NB4 (cell line): ENCODE data around the gene DUSP5.

Experiments used
- DNase-seq: peaks from one replicate; pipeline ENCODE4 v3.0.0; 2010; ENCODE audit warnings: low read depth
- H3K4me3 ChIP-seq: one replicate; pipeline ENCODE4 v1.5.1; 2011; ENCODE audit warnings: mild to moderate bottlenecking, low read depth, low read length, moderate library complexity
- MYC ChIP-seq: IDR thresholded peaks from 2 replicates; pipeline ENCODE4 v1.6.1; 2011; ENCODE audit warnings: low read depth, low read length
- POLR2A ChIP-seq: IDR thresholded peaks from 2 replicates; pipeline ENCODE4 v1.6.1; 2011; ENCODE audit warnings: mild to moderate bottlenecking; ENCODE audit not compliant: insufficient read length; ENCODE audit errors: extremely low read depth
- TF ChIP-seq, protein P1 (sequence below): IDR thresholded peaks from 2 replicates; pipeline ENCODE4 v1.6.1; 2011; ENCODE audit warnings: low read depth, low read length
- TF ChIP-seq, protein P2 (sequence below): IDR thresholded peaks from one replicate; pipeline ENCODE4 v1.5.1; 2012; ENCODE audit warnings: low read depth, low read length

Gene DUSP5

DNA sequence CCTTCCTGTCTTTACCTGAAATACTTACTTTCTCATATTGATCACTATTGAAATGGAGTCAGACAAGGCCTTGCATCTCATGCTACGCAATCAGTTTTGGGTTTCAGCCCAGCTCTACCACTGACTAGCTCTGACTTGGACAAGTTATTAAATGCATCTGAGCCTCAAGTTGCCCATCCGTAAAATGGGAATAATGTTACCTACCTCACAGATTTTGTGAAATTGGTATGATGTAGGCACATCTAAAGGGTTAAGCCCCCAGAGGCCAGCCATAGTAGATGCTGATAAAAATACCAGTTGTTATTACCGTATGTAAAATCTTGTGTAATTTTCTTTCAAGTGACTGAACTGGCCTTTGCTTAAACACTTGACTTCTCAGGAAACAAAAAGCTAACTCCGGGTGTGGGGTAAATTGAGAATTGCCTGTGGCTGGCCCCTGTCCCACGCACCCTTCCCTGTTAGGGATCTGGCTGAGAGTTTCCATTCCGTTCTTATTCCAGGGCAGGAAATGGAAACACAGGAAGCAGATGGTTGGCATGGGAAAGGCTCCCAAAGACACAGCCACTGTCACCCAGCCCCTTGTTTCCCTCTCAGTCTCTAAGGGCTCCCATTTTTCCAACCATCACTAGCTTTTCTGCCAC lies 7.5 kb downstream of the DUSP5 start:
- TF ChIP-seq, protein P1, sequence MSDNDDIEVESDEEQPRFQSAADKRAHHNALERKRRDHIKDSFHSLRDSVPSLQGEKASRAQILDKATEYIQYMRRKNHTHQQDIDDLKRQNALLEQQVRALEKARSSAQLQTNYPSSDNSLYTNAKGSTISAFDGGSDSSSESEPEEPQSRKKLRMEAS, result no peak
- TF ChIP-seq MYC, result no peak
- TF ChIP-seq POLR2A, result no peak
- TF ChIP-seq, protein P2, sequence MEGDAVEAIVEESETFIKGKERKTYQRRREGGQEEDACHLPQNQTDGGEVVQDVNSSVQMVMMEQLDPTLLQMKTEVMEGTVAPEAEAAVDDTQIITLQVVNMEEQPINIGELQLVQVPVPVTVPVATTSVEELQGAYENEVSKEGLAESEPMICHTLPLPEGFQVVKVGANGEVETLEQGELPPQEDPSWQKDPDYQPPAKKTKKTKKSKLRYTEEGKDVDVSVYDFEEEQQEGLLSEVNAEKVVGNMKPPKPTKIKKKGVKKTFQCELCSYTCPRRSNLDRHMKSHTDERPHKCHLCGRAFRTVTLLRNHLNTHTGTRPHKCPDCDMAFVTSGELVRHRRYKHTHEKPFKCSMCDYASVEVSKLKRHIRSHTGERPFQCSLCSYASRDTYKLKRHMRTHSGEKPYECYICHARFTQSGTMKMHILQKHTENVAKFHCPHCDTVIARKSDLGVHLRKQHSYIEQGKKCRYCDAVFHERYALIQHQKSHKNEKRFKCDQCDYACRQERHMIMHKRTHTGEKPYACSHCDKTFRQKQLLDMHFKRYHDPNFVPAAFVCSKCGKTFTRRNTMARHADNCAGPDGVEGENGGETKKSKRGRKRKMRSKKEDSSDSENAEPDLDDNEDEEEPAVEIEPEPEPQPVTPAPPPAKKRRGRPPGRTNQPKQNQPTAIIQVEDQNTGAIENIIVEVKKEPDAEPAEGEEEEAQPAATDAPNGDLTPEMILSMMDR, result no peak
- no peak overlapping the region for H3K4me3 ChIP-seq
- no peak for DNase-seq

DNA sequence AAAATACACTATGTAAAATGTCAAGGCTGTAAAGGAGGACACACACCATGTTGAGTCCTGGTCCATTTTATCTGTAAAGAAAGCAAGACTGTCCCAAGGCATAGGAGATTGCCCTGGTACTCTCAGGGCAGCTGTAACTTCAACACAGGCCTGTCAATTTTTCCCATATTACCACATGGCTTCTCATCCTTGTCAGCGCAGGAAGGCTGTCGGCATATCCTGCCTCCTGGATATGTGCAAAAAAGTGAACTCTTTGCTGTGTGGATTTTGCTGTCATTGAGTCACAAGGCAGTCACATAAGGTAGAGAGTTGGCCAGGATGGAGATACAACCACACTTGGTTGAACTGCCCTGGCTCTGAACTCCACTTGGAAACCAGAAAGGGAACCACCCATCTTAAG lies 8.7 kb downstream of the DUSP5 start:
- no peak for DNase-seq
- H3K4me3 ChIP-seq, result no peak overlapping the region
- TF ChIP-seq MYC (no peak), POLR2A (no peak)
- TF ChIP-seq, protein P2, result no peak
- TF ChIP-seq, protein P1, result no peak

DNA sequence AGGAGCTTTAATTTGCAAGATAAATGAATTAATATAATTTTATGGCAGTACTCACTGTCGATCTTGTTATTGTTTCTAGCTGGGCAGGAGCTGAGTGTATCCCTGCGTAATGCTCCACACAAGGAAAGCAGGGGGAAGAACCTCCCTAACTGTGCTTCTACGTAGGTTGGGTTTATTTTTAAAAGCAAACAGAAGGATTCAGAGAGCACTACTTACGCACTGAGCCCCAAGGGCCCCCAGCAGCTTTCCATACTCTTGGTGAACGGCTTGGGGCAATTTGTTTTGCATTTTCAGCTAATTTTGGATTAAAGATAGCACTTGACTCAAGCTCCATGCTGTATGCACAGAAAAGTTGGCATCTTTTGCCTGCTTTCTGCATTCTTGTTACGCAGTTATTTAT lies 9.6 kb downstream of the DUSP5 start:
- no peak for DNase-seq
- no peak overlapping the region for H3K4me3 ChIP-seq
- TF ChIP-seq, protein P2, result no peak
- TF ChIP-seq POLR2A (no peak), MYC (no peak)
- TF ChIP-seq, protein P1, result no peak

DNA sequence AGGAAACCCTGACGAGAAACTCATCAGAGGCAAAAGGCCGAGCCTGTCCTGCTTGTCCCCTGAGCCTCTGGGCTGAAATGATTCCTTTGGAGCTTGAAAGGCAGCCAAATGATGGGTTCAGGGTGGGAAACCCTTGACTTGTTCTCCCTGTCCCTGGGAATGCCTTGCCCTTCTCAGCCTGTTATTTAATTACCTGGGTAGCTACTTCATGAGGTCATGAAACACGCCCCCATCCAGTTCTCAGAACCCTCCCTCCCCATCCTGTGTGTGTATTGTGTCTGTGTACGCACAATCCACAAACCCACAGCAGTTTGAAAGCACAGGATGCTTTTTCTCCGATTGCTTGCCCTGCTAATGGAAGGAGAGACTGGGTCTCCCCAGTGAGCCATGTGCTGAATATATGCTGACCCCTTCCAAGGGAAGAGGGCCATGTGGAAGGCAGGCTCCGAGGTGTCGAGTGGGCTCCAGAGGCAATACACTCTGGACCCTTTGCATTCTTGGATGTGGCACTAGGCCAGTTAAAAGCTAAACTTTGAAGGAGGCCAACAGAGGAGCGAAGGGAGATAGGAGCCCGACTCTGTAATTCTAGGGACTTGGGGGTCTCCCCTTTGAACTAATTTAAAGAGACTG lies 10.6 kb downstream of the DUSP5 start:
- DNase-seq, result no peak
- TF ChIP-seq POLR2A, result no peak
- TF ChIP-seq, protein P1, result no peak
- no peak for TF ChIP-seq MYC
- TF ChIP-seq, protein P2, result no peak

DNA sequence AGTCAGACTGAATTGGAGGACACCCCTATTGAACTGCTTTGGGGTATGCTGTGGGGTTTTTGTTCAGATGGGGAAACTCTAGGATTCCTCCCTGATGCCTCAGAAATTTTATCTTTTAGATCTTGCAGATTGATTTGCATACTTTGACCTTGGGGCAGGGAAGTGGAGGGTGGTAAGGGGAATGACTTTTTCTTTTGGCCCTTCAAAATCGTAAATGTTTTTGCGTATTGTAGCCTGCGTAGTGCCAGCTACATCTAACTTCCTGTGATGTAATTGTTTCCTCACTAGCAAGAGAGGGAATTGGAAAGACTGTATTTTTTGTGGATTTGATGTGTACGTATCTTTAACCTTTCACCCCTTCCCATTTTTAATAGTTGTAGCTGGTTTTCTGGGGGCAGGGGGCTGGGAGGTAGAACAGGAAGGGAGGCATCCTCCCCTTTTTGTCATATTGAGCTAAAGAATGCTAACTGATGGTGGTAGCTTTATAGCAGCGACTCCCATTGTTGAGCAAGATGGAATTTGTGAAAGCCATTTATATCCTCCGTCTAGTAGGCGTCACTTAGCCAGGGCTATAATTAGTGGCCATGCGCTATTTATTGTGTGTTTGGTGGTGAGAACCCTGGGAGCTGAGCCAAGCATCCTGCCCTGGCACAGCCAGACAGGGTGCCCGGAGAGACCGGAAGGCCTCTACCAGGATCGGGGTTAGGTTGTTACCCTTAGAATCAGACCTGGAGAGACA lies 11.3 kb downstream of the DUSP5 start:
- TF ChIP-seq, protein P1, result 0 out of 2 replicates have a peak, but pooled peaks have one; percentile 13
- TF ChIP-seq MYC, result no peak
- TF ChIP-seq, protein P2, result no peak
- TF ChIP-seq POLR2A, result no peak
- peak; percentile 58 for DNase-seq

More for the DNA sequence above, 10.6 kb downstream of the DUSP5 start:
- H3K4me3 ChIP-seq, result no peak overlapping the region

More for the DNA sequence above, 11.3 kb downstream of the DUSP5 start:
- H3K4me3 ChIP-seq, result no peak overlapping the region
